ENCODE results near the gene CRYBA4. TPM values are rescaled to one million over a fixed set of nuclear protein-coding genes. Genes with fewer than 3 reads are reported as not detected.
A peak's percentile ranks its signal among the peaks of the same experiment; 100 is the strongest.

Gene CRYBA4
- total RNA-seq, 1 experiment from 2014 or later = 0.52 TPM

DNA sequence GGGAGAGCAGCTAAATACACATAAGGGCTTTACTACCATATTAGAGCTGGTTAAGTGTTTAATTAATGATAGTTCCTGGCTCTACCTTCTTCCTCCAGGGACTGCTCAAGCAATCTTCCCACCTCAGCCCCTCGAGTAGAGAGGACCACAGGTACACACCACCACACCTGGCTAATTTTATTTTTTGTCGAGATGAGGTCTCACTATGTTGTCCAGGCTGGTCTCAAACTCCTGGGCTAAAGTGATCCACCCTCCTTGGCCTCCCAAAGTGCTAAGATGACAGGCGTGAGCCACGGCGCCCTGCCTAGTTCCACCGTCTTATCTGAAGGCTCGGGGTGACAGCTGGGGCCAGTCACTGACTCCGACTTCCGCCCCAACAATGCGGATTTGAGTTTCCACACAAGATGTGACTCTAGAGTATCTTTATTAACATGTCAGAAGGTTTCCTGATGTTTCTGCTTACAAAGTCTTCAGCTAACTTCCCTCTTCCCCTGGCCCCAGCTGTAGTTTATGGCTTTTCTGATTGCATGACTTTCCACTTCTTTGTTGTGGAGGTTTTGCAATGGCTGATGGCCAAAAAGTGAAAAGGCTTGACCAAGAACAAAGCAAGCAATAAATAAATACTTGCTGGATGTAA is 48.6 kb upstream of the CRYBA4 start:
- H3K9me3 Mint-ChIP-seq = no peaks in the 10 kb centered on the region
- no peak overlapping the region for H2AK5ac ChIP-seq (ENCODE audit: insufficient read length, low read length)
- H3K27me3 ChIP-seq (ENCODE audit: insufficient read depth, low read length) = no peaks in the 10 kb centered on the region
- H2BK120ac ChIP-seq (ENCODE audit: low read depth, low read length, poor library complexity, severe bottlenecking) = no peak overlapping the region
- peaks cover 40% of the 10 kb centered on the region; the same call in 1 of the 2 replicates for H3K79me2 ChIP-seq (ENCODE audit: insufficient read depth, low read length)
- H3K14ac ChIP-seq (ENCODE audit: insufficient read depth, low read length) = no peak overlapping the region
- H3K4me1 Mint-ChIP-seq = peaks cover 66 to 72% of the 10 kb centered on the region in 2 experiments
- H3K23ac ChIP-seq (ENCODE audit: insufficient read length, low read depth, low read length) = no peak overlapping the region
- no peak overlapping the region for H2AFZ ChIP-seq (ENCODE audit: low read length)
- H4K20me1 ChIP-seq (ENCODE audit: control insufficient read depth, insufficient read depth, insufficient read length) = peaks cover 2% of the 10 kb centered on the region
- no peak overlapping the region for H3K4me3 Mint-ChIP-seq
- H3K9me3 ChIP-seq (ENCODE audit: control insufficient read depth, low read depth, low read length) = no peaks in the 10 kb centered on the region
- H3K56ac ChIP-seq (ENCODE audit: insufficient read length, low read depth, low read length) = no peak overlapping the region
- H3K4ac ChIP-seq (ENCODE audit: low read depth, low read length) = no peak overlapping the region
- no peak overlapping the region for H2BK15ac ChIP-seq (ENCODE audit: low read depth, low read length)
- H3K18ac ChIP-seq (ENCODE audit: insufficient read length, low read depth, low read length) = no peak overlapping the region
- no peaks in the 10 kb centered on the region for H3K27me3 Mint-ChIP-seq (ENCODE audit: low read depth)
- H3K23me2 ChIP-seq (ENCODE audit: insufficient read length, low read depth, low read length, poor library complexity, severe bottlenecking) = no peaks in the 10 kb centered on the region
- H3K27ac Mint-ChIP-seq = peak overlapping the region; percentile 54 to 82 (median 80); a peak in 6 of 7 replicates
- peaks cover 9% of the 10 kb centered on the region for H3K79me1 ChIP-seq (ENCODE audit: insufficient read depth, low read depth, low read length, poor library complexity, severe bottlenecking)
- no peak overlapping the region for H4K5ac ChIP-seq (ENCODE audit: insufficient read length, low read depth, low read length)
- peaks cover 5% of the 10 kb centered on the region; the same call in 1 of the 2 replicates for H3K4me1 ChIP-seq (ENCODE audit: insufficient read depth, low read length)
- H2BK12ac ChIP-seq (ENCODE audit: insufficient read length, low read depth, low read length) = no peak overlapping the region
- no peak overlapping the region for H3K27ac ChIP-seq (ENCODE audit: insufficient read length, low read depth, low read length)
- peaks cover 24 to 30% (median 27%) of the 10 kb centered on the region in 3 experiments for H3K36me3 Mint-ChIP-seq (ENCODE audit: insufficient read depth in 1 of 3, low read depth in 3 of 3)
- no peak overlapping the region for H3K4me2 ChIP-seq (ENCODE audit: insufficient read depth, insufficient read length, low read length)
- no peak overlapping the region for H2BK20ac ChIP-seq (ENCODE audit: low read depth, low read length, poor library complexity, severe bottlenecking)
- no peak for TF ChIP-seq CTCF (conservative IDR thresholded peaks at IDR 0.05)
- H3T11ph ChIP-seq (ENCODE audit: low read length) = no peak overlapping the region
- no peak overlapping the region for H4K91ac ChIP-seq (ENCODE audit: insufficient read length, low read depth, low read length)
- H4K8ac ChIP-seq (replicated peaks; ENCODE audit: insufficient read length, low read depth, low read length) = no peak overlapping the region
- H3K9ac ChIP-seq (ENCODE audit: extremely low read depth, insufficient read length, low read length) = no peak overlapping the region
- DNase-seq = no peak
- H2BK5ac ChIP-seq (ENCODE audit: insufficient read length, low read length) = no peak overlapping the region
- WGBS (ENCODE audit: extremely low coverage, insufficient read length, low lambda C conversion rate) = no CpG with 5 or more reads among the region's 10 CpGs
